Measurements from ENCODE around the gene HDAC4. TPM values are rescaled to one million over a fixed set of nuclear protein-coding genes. Genes with fewer than 3 reads are reported as not detected.

The HDAC4 gene
- total RNA-seq, 1 experiment from 2014 or later: 40.1 TPM

GRCh38 chr2:239360008-239360407 lies 40.8 kb downstream of the HDAC4 start:
- H3K9me3 ChIP-seq (ENCODE audit: control insufficient read depth, insufficient read depth, low read depth, low read length): peaks cover 6% of the 10 kb centered on the region; the same call in 1 of the 2 replicates
- no TSS peak for BruUV-seq (replicated peaks)
- ATAC-seq: no peak
- intact Hi-C loops (cut with micrococcal nuclease; ENCODE audit: unreplicated experiment) (no loop called here), in situ Hi-C loops (cut with HindIII; ENCODE audit: low pct_unique_long_range_greater_than_20kb, low sequenced_read_pairs) (no loop called here)
- H3K27me3 ChIP-seq (ENCODE audit: control insufficient read depth, insufficient read depth, low read length): no peaks in the 10 kb centered on the region
- H3K27ac ChIP-seq (ENCODE audit: low read length): no peak overlapping the region
- no peaks in the 10 kb centered on the region for H3K36me3 ChIP-seq (ENCODE audit: control insufficient read depth, insufficient read depth, low read length)
- POLR2A ChIA-PET: interaction anchor here (0.5 kb wide), 1 partner anchor 339 kb away, joined by 4 read pairs; no protein-coding TSS in a partner anchor
- TF ChIP-seq TCF7L2 (IDR thresholded peaks at IDR 0.05; ENCODE audit: low read depth, low read length) (no peak), POLR2AphosphoS5 (IDR thresholded peaks at IDR 0.05; ENCODE audit: low read depth, low read length) (no peak), REST (IDR thresholded peaks at IDR 0.05; ENCODE audit: insufficient read depth in 1 of 2, low read depth in 2 of 2, low read length in 1 of 2) (no peak), SIN3A (IDR thresholded peaks at IDR 0.05; ENCODE audit: borderline replicate concordance, insufficient read depth, low read depth, low read length) (no peak)
- TF ChIP-seq, protein P1, sequence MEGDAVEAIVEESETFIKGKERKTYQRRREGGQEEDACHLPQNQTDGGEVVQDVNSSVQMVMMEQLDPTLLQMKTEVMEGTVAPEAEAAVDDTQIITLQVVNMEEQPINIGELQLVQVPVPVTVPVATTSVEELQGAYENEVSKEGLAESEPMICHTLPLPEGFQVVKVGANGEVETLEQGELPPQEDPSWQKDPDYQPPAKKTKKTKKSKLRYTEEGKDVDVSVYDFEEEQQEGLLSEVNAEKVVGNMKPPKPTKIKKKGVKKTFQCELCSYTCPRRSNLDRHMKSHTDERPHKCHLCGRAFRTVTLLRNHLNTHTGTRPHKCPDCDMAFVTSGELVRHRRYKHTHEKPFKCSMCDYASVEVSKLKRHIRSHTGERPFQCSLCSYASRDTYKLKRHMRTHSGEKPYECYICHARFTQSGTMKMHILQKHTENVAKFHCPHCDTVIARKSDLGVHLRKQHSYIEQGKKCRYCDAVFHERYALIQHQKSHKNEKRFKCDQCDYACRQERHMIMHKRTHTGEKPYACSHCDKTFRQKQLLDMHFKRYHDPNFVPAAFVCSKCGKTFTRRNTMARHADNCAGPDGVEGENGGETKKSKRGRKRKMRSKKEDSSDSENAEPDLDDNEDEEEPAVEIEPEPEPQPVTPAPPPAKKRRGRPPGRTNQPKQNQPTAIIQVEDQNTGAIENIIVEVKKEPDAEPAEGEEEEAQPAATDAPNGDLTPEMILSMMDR (IDR thresholded peaks at IDR 0.05): no peak
- H3K4me1 ChIP-seq (ENCODE audit: control insufficient read depth, insufficient read depth, low read length): peaks cover 4% of the 10 kb centered on the region; the same call in 1 of the 2 replicates
- DNase-seq (ENCODE audit: low read depth, low spot score): no peak
- H3K4me3 ChIP-seq (ENCODE audit: low read depth in 2 of 2, low read length in 2 of 2): no peak overlapping the region
- CTCF ChIA-PET: no interaction called here

DNA sequence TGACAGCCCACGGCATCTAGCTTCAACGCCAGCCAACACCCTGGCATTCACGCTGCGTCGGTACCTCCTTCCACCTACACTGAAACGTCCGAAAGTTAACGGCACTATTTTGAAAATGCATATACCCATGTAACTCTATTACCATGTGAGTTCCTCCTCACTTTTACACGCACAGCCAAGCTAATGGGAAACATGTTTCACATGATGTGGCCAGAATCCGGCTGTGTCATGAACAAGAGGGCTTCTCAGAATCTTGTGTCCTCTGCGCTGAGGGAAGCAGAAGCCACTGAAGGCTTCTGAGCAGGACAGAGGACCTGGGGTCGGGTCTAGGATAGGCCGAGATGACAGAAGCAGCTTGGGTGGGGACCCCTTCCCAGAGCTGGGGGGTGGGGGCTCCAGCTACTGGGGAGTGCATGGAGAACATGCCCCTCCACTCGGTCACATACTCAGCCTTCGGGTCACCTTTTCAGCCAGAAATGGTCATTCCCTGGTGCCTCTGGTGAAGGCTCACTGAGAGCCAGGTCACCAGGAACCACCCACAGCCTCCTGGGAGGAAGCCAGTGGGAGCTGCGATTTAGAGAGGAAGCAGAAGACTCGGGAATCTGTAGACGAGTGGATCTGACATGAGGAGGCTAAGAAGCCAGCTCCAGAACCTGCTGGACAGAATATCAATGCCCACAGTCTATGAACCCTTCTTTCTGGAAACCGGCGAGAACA lies 41.5 kb downstream of the HDAC4 start:
- Histone ChIP-seq H3K36me3 (ENCODE audit: control insufficient read depth, insufficient read depth, low read length) (no peaks in the 10 kb centered on the region), H3K27me3 (ENCODE audit: control insufficient read depth, insufficient read depth, low read length) (no peaks in the 10 kb centered on the region), H3K4me3 (ENCODE audit: low read depth in 2 of 2, low read length in 2 of 2) (no peak overlapping the region), H3K4me1 (ENCODE audit: control insufficient read depth, insufficient read depth, low read length) (peaks cover 4% of the 10 kb centered on the region; the same call in 1 of the 2 replicates), H3K9me3 (ENCODE audit: control insufficient read depth, insufficient read depth, low read depth, low read length) (peaks cover 11% of the 10 kb centered on the region; the same call in 1 of the 2 replicates), H3K27ac (ENCODE audit: low read length) (no peak overlapping the region)
- no peak for TF ChIP-seq POLR2AphosphoS5 (IDR thresholded peaks at IDR 0.05; ENCODE audit: low read depth, low read length)
- in situ Hi-C loops (cut with HindIII; ENCODE audit: low pct_unique_long_range_greater_than_20kb, low sequenced_read_pairs): no loop called here
- intact Hi-C loops (cut with micrococcal nuclease; ENCODE audit: unreplicated experiment): no loop called here
- DNase-seq (ENCODE audit: low read depth, low spot score) (no peak), ATAC-seq (no peak)
- CTCF ChIA-PET: no interaction called here
- BruUV-seq (replicated peaks): no TSS peak
- POLR2A ChIA-PET: interaction anchor here (0.5 kb wide), 1 partner anchor 338 kb away, joined by 4 read pairs; no protein-coding TSS in a partner anchor
